OCI-LY7 (cell line): Measurements from ENCODE around the gene NINL.

Source experiments
- CTCF ChIP-seq: fragments of 200-600 bp; sonication (generic); conservative IDR thresholded peaks from 2 replicates; pipeline ENCODE4 v1.5.1; 2014; ENCODE audit warnings: mild to moderate bottlenecking, antibody characterized with exemption, low read length, moderate library complexity, mixed read lengths
- EZH2phosphoT487 ChIP-seq: fragments of 200-600 bp; sonication (generic); IDR thresholded peaks from 2 replicates; pipeline ENCODE4 v1.6.1; 2018; ENCODE audit warnings: low read depth, borderline replicate concordance, mild to moderate bottlenecking, mixed run types, antibody characterized with exemption, low read length, moderate library complexity, mixed read lengths

DNA sequence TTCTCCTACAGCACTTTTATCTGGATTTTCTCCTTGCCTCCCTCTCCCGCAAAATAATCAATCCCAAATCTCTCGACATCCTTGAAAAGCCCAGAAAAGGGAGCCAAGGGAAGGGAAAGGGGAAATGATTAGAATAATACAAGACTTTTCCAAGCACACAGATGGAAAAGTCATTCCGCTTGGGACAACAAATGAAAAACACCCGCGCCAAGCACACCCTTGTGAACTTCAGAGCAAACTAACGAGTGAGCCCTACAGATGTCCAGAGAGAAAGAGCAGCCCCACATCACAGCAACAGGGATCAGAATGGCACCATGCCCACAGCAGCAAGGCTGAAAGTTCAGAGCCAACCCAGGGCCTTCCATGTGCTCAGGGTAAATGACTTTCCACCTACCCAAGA lies 49.6 kb downstream of the NINL start:
- TF ChIP-seq CTCF (no peak), EZH2phosphoT487 (no peak)
